Right kidney (tissue), 1 donor: ENCODE measurements around the gene NDUFS2.
A peak's percentile ranks its signal among the peaks of the same experiment; 100 is the strongest.
"Not testable (repeated sequence)": the region's sequence is repeated elsewhere in the genome, so short reads cannot be mapped to it uniquely, and the experiment has no call there.

Source experiments
- DNase-seq: peaks from one replicate; pipeline ENCODE4 v3.0.0-alpha.2; 2016

NDUFS2 gene

DNA sequence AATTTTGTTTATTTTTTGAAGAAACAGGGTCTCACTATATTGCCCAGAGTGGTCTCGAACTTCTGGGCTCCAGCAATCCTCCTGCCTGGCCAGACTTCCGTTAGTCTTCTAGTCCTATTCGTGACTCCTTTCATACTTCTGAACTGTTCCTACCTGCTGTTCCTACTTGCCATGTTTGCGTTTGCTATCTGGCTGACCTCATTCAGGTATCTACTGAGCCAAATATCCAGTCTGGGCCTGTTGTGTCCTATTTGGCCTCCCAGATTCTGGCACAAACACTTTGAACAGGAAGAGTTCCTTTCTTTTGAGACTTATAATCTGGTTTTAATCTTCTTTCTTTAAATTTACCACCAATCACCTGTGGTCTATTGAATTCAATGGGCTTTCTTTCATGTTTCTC is 42.7 kb downstream of the NDUFS2 start:
- no peak for DNase-seq

- not testable (repeated sequence) for DNase-seq
These were observed 47.9 kb downstream of the NDUFS2 start for GRCh38 chr1:161250100-161250499.

DNA sequence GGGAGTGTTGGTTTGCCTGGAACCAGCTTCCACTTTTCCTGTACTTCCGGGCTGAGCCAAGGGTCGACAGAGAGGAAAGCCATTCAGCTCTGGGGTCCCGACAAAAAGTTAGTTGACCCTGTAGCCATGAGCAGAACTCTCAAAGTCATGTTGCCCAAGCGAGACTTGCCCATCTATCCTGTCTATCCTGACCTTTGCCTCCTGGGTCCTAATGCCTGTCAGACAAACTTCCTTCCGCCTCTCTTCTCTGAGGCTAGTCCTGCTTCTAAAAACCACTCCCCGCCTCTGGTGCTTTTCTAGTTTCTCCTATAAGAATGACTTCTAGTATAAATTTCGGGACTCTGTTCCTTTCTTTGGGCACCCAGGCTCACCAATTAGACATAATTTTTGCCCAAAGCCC is 48.7 kb downstream of the NDUFS2 start:
- DNase-seq, result no peak

GRCh38 chr1:161251579-161251978 is 49.4 kb downstream of the NDUFS2 start:
- no peak for DNase-seq

DNA sequence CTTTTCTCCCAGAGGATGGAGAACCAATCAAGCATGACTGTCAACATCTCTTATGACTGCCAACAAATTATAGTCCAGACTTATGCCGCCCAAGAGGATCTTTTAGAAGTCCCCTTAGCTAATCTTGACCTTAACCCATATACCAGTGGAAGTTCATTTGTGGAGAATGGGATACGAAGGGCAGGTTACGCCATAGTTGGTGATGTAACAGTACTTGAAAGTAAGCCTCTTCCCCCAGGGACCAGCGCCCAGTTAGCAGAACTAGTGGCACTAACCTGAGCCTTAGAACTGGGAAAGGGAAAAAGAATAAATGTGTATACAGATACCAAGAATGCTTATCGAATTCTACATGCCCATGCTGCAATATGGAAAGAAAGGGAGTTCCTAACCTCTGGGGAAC is 53.1 kb downstream of the NDUFS2 start:
- not testable (repeated sequence) for DNase-seq

DNA sequence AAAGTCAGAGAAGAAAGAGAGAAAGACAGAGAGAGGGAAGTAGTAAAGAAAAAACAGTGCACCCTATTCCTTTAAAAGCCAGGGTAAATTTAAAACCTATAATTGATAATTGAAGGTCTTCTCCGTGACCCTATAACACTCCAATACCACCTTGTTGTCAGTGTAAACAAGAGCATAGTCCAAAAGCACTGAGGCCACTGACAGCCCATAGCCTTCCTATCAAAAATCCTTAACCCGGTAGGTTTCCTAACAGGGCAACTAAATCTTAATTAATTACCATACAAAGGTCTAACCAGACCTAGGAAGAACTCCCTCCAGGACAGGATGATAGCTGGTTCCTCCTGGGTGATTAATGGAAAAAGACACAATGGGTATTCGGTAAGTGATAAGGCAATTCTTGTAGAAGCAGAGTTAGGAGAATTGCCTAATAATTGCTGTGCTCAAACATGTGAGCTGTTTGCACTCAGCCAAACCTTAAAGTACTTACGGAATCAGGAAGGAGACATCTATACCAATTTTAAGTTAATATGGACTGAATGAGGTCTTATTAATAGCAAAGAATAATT is 53.9 kb downstream of the NDUFS2 start:
- not testable (repeated sequence) for DNase-seq

- DNase-seq, result not testable (repeated sequence)
These were observed 54.9 kb downstream of the NDUFS2 start for GRCh38 chr1:161257109-161257508.

GRCh38 chr1:161258439-161259344 is 56.5 kb downstream of the NDUFS2 start, which contains the start of gene PCP4L1:
Gene PCP4L1 (plus strand): TSS chr1:161258745. CDS start chr1:161258975, 230 bp downstream.
- peak; percentile 76 for DNase-seq

DNA sequence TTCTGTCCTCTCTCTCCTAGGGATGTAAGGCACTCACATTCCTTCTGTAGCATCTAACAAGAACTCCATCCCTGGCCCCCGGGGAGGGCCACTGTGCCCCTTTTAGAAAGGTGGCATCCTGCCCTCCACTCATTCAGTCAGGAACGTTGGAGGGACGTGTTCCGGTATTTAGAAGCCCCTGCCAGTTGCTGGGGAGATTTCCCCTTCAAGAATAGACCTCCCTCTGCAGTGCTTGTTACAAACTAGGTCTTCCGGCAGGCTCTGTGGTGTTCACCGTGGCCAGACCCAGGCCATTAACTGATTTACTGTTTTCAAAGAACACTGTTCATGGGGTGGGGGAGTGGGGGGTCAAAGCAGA is 57.2 kb downstream of the NDUFS2 start:
- no peak for DNase-seq

- no peak for DNase-seq
These were observed 57.6 kb downstream of the NDUFS2 start for GRCh38 chr1:161259765-161260164.

- DNase-seq, result no peak
These were observed 58.5 kb downstream of the NDUFS2 start for GRCh38 chr1:161260376-161261260.

- no peak for DNase-seq
These were observed 59.4 kb downstream of the NDUFS2 start for GRCh38 chr1:161261261-161262235.
